ENCODE measurements around the gene IRF2BPL.

IRF2BPL gene

GRCh38 chr14:77043984-77044485 lies 15.5 kb upstream of the IRF2BPL start:
- DNase-seq, result peak; percentile 51

DNA sequence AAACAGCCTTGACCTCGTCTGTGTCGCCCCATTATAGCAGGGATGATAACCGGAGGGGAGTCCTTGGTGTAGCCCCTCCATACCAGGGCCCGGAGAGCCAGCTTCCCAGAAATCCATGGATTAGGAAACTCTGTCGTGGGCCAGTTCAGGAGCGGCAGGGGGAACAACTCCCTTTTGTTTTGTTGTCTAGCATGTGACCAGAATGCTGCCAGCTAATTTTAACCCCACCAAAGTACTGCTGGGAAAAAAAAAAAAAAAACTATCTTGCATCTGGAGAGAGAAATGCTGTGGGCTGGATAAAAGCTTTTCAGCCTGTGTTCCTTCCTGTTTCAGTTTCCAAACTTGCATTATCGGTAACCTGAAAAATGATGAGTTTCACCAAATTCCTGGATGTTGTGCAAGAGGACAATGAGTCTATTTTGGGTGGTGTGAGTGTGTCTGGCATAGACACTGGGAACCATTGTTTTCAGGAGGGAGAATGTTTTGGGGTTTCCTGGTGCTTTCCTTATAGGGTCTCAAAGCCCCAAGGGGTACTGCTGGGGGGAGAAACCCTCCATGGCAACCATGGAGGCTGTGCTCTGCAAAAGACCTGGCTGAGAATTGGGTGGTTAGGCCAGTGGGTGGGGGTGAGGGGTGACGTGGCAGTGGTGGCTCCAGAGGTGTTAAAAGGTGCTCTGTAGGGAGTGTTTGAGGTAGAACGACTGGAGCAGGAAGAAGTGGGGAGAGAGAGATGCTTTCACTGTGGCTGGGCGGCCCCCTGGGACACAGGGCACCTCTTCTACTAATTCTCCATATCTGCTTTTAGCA lies 14.9 kb upstream of the IRF2BPL start:
- no peak overlapping the region for H4K8ac ChIP-seq (ENCODE audit: low read depth, low read length)
- H4K5ac ChIP-seq (ENCODE audit: low read length), result no peak overlapping the region
- H3K79me1 ChIP-seq (ENCODE audit: low read length), result no peaks in the 10 kb centered on the region
- H3K36me3 ChIP-seq (ENCODE audit: control insufficient read depth, insufficient read depth, low read length), result no peaks in the 10 kb centered on the region
- no peak overlapping the region for H2BK120ac ChIP-seq (ENCODE audit: low read depth, low read length)
- H3K23ac ChIP-seq (ENCODE audit: low read length), result no peak overlapping the region
- no peak overlapping the region for H3K9ac ChIP-seq (ENCODE audit: low read length)
- H3K4ac ChIP-seq (ENCODE audit: low read depth, low read length), result peak overlapping the region; percentile 56
- no peak overlapping the region for H3K4me2 ChIP-seq (ENCODE audit: low read length)
- no CpG with 5 or more reads among the region's 10 CpGs for WGBS (ENCODE audit: extremely low coverage, insufficient coverage, low lambda C conversion rate)
- H3K56ac ChIP-seq (ENCODE audit: low read length), result peak overlapping the region; percentile 18
- no peak for DNase-seq
- H3K79me2 ChIP-seq (ENCODE audit: control insufficient read depth, insufficient read depth, low read length), result no peaks in the 10 kb centered on the region
- H2BK5ac ChIP-seq (ENCODE audit: low read length), result no peak overlapping the region
- peak overlapping the region; percentile 12 for H2AK5ac ChIP-seq (ENCODE audit: low read length)
- H3K18ac ChIP-seq (ENCODE audit: low read length), result peak overlapping the region; percentile 89
- H3K27me3 ChIP-seq (ENCODE audit: insufficient read depth, low read length, poor library complexity), result no peaks in the 10 kb centered on the region
- peaks cover 24% of the 10 kb centered on the region for H3K4me1 ChIP-seq (ENCODE audit: control insufficient read depth, low read depth, low read length)
- peak overlapping the region; percentile 13 for H3K27ac ChIP-seq (ENCODE audit: low read depth, low read length)
- H3K4me3 ChIP-seq (ENCODE audit: low read length), result no peak overlapping the region
- no peak overlapping the region for H2BK15ac ChIP-seq (replicated peaks; ENCODE audit: low read depth)

More at GRCh38 chr14:77043984-77044485, 15.5 kb upstream of the IRF2BPL start:
- Histone ChIP-seq H3K27ac (ENCODE audit: low read depth, low read length) (peak overlapping the region; percentile 13), H3K79me1 (ENCODE audit: low read length) (no peaks in the 10 kb centered on the region), H3K79me2 (ENCODE audit: control insufficient read depth, insufficient read depth, low read length) (no peaks in the 10 kb centered on the region), H3K4me3 (ENCODE audit: low read length) (no peak overlapping the region), H3K18ac (ENCODE audit: low read length) (peak overlapping the region; percentile 32), H2AK5ac (ENCODE audit: low read length) (peak overlapping the region; percentile 12), H3K23ac (ENCODE audit: low read length) (no peak overlapping the region), H3K56ac (ENCODE audit: low read length) (peak overlapping the region; percentile 18), H3K36me3 (ENCODE audit: control insufficient read depth, insufficient read depth, low read length) (no peaks in the 10 kb centered on the region), H3K4me1 (ENCODE audit: control insufficient read depth, low read depth, low read length) (peaks cover 21% of the 10 kb centered on the region), H3K4ac (ENCODE audit: low read depth, low read length) (no peak overlapping the region), H4K8ac (ENCODE audit: low read depth, low read length) (no peak overlapping the region), H2BK120ac (ENCODE audit: low read depth, low read length) (peak overlapping the region; percentile 38), H3K27me3 (ENCODE audit: insufficient read depth, low read length, poor library complexity) (no peaks in the 10 kb centered on the region), H3K9ac (ENCODE audit: low read length) (peak overlapping the region; percentile 30), H2BK15ac (replicated peaks; ENCODE audit: low read depth) (no peak overlapping the region), H3K4me2 (ENCODE audit: low read length) (no peak overlapping the region), H2BK5ac (ENCODE audit: low read length) (peak overlapping the region; percentile 66), H4K5ac (ENCODE audit: low read length) (no peak overlapping the region)
- no CpG with 5 or more reads among the region's 8 CpGs for WGBS (ENCODE audit: extremely low coverage, insufficient coverage, low lambda C conversion rate)

GRCh38 chr14:77041881-77042545 lies 13.5 kb upstream of the IRF2BPL start:
- H3K18ac ChIP-seq (ENCODE audit: low read length), result peak overlapping the region; percentile 61
- peak overlapping the region; percentile 57 for H4K8ac ChIP-seq (ENCODE audit: low read depth, low read length)
- no peaks in the 10 kb centered on the region for H3K36me3 ChIP-seq (ENCODE audit: control insufficient read depth, insufficient read depth, low read length)
- no peak overlapping the region for H3K4me2 ChIP-seq (ENCODE audit: low read length)
- no peak overlapping the region for H3K4ac ChIP-seq (ENCODE audit: low read depth, low read length)
- peak overlapping the region; percentile 58 for H3K56ac ChIP-seq (ENCODE audit: low read length)
- no peak overlapping the region for H3K4me3 ChIP-seq (ENCODE audit: low read length)
- peaks cover 27% of the 10 kb centered on the region for H3K4me1 ChIP-seq (ENCODE audit: control insufficient read depth, low read depth, low read length)
- WGBS (ENCODE audit: extremely low coverage, insufficient coverage, low lambda C conversion rate), result no CpG with 5 or more reads among the region's 14 CpGs
- no peak overlapping the region for H3K27ac ChIP-seq (ENCODE audit: low read depth, low read length)
- H3K9ac ChIP-seq (ENCODE audit: low read length), result no peak overlapping the region
- H3K79me1 ChIP-seq (ENCODE audit: low read length), result no peaks in the 10 kb centered on the region
- no peak overlapping the region for H3K23ac ChIP-seq (ENCODE audit: low read length)
- no peak overlapping the region for H2BK5ac ChIP-seq (ENCODE audit: low read length)
- no peak overlapping the region for H2BK120ac ChIP-seq (ENCODE audit: low read depth, low read length)
- DNase-seq, result no peak
- no peak overlapping the region for H4K5ac ChIP-seq (ENCODE audit: low read length)
- H2AK5ac ChIP-seq (ENCODE audit: low read length), result no peak overlapping the region
- H2BK15ac ChIP-seq (replicated peaks; ENCODE audit: low read depth), result no peak overlapping the region
- no peaks in the 10 kb centered on the region for H3K79me2 ChIP-seq (ENCODE audit: control insufficient read depth, insufficient read depth, low read length)
- H3K27me3 ChIP-seq (ENCODE audit: insufficient read depth, low read length, poor library complexity), result no peaks in the 10 kb centered on the region

DNA sequence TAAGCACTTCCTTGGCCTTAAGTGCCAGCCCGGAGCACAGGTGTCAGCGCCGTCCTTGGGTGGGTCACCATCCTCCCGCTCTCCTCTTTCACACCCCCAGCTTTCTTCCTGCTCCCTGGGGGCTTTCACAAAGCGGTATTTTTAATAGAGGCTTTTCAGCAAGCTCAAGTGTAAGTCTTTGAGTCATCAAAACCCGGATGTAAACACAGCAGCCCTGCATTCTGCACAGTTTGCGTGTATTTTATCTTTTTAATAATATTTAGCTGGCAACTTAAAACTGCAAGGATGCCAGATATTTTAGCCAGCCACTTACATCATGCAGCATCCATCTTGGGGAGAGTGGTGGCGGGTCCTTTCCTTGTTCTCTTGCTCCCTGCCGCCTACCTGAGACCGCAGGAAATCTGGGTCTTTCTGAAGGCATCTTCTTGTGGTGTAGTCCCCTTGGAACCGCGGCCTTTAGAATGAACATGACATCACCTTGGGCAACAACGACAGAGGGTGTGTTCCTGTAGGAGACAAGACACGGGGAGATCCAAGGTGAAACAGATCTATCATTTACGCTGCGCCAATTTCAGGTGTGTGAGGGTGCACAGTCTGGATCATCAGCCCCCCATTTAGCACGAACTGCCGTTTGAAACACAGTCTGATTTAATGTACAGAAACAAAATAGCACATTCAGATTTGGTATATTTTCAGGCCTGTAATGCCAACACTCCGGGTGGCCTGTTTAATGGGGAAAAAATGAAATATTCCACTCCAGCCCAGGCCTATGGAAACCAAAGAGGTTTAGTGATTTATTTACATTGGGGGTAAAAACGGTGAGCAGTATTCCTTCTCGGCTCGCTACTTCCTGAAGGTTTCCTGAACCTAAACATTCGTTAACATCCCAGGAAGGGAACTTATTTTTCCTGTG lies 12.5 kb upstream of the IRF2BPL start:
- Histone ChIP-seq H3K27ac (ENCODE audit: low read depth, low read length) (peak overlapping the region; percentile 20), H3K27me3 (ENCODE audit: insufficient read depth, low read length, poor library complexity) (no peaks in the 10 kb centered on the region), H3K23ac (ENCODE audit: low read length) (no peak overlapping the region), H2BK120ac (ENCODE audit: low read depth, low read length) (no peak overlapping the region), H3K79me1 (ENCODE audit: low read length) (no peaks in the 10 kb centered on the region), H2BK5ac (ENCODE audit: low read length) (peak overlapping the region; percentile 39), H3K56ac (ENCODE audit: low read length) (peak overlapping the region; percentile 38), H3K4me3 (ENCODE audit: low read length) (no peak overlapping the region), H4K8ac (ENCODE audit: low read depth, low read length) (no peak overlapping the region), H4K5ac (ENCODE audit: low read length) (no peak overlapping the region), H3K36me3 (ENCODE audit: control insufficient read depth, insufficient read depth, low read length) (no peaks in the 10 kb centered on the region), H3K79me2 (ENCODE audit: control insufficient read depth, insufficient read depth, low read length) (no peaks in the 10 kb centered on the region), H3K4me2 (ENCODE audit: low read length) (peak overlapping the region; percentile 56), H3K18ac (ENCODE audit: low read length) (peak overlapping the region; percentile 17), H3K4me1 (ENCODE audit: control insufficient read depth, low read depth, low read length) (peaks cover 27% of the 10 kb centered on the region), H3K4ac (ENCODE audit: low read depth, low read length) (peak overlapping the region; percentile 63), H2BK15ac (replicated peaks; ENCODE audit: low read depth) (no peak overlapping the region), H2AK5ac (ENCODE audit: low read length) (peak overlapping the region; percentile 84), H3K9ac (ENCODE audit: low read length) (peak overlapping the region; percentile 50)
- DNase-seq, result peak; percentile 55
- no CpG with 5 or more reads among the region's 23 CpGs for WGBS (ENCODE audit: extremely low coverage, insufficient coverage, low lambda C conversion rate)

DNA sequence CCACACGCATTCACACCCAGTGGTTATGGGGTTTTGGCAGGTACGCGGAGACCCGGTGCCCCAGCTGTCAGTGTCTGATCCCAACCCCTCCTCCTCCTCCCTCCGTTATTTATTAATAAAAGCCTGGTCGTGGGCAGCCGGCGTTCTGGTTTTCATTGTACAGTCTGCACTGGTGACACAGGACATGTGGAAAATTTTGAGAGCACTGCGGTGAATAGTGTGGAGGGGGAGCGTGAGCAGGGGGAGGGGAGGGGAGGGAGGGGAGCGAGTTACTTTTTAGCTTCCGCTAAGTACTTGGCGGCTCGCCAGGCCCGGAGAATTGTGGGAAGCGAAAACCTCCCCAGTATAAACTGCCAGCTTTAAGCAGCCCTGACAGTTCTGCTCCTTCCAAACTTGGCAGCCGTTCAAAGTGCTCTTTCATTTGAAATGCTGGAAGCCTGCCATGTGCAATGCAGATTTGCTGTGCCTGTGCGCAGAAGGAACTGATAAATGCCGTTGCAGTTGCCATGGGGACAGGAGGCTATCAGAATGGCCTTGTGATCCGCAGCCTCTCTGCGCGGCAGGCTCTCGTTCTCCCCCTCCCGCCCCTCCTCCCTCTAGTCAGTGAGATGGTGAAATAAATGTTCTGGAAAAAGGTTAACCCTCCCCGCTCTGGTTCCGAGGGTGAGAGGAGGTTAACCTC lies 11.7 kb upstream of the IRF2BPL start:
- Histone ChIP-seq H3K4me2 (ENCODE audit: low read length) (peak overlapping the region; percentile 56), H3K79me1 (ENCODE audit: low read length) (no peaks in the 10 kb centered on the region), H3K27me3 (ENCODE audit: insufficient read depth, low read length, poor library complexity) (no peaks in the 10 kb centered on the region), H2AK5ac (ENCODE audit: low read length) (no peak overlapping the region), H3K4me1 (ENCODE audit: control insufficient read depth, low read depth, low read length) (peaks cover 27% of the 10 kb centered on the region), H3K9ac (ENCODE audit: low read length) (peak overlapping the region; percentile 53), H3K4ac (ENCODE audit: low read depth, low read length) (peak overlapping the region; percentile 72), H3K56ac (ENCODE audit: low read length) (peak overlapping the region; percentile 85), H2BK5ac (ENCODE audit: low read length) (no peak overlapping the region), H3K27ac (ENCODE audit: low read depth, low read length) (peak overlapping the region; percentile 23), H3K4me3 (ENCODE audit: low read length) (peak overlapping the region; percentile 1), H2BK15ac (replicated peaks; ENCODE audit: low read depth) (no peak overlapping the region), H3K18ac (ENCODE audit: low read length) (peak overlapping the region; percentile 41), H3K23ac (ENCODE audit: low read length) (no peak overlapping the region), H4K5ac (ENCODE audit: low read length) (no peak overlapping the region), H3K36me3 (ENCODE audit: control insufficient read depth, insufficient read depth, low read length) (no peaks in the 10 kb centered on the region), H3K79me2 (ENCODE audit: control insufficient read depth, insufficient read depth, low read length) (no peaks in the 10 kb centered on the region), H2BK120ac (ENCODE audit: low read depth, low read length) (peak overlapping the region; percentile 79), H4K8ac (ENCODE audit: low read depth, low read length) (peak overlapping the region; percentile 87)
- no CpG with 5 or more reads among the region's 26 CpGs for WGBS (ENCODE audit: extremely low coverage, insufficient coverage, low lambda C conversion rate)
- peak; percentile 91 for DNase-seq

All from mesendoderm (in vitro differentiated cells).